NCI-H146 treated with DMSO at 0.1 percent for 48 hours (cell line): Measurements from ENCODE around the gene CDC42BPA.
A peak's percentile ranks its signal among the peaks of the same experiment; 100 is the strongest.
"Not testable (repeated sequence)": the region's sequence is repeated elsewhere in the genome, so short reads cannot be mapped to it uniquely, and the experiment has no call there.

Source experiments
- DNase-seq: peaks from one replicate; lab custom pipeline; 2025; ENCODE audit not compliant: unreplicated experiment; lab: John Stamatoyannopoulos, UW

CDC42BPA gene

DNA sequence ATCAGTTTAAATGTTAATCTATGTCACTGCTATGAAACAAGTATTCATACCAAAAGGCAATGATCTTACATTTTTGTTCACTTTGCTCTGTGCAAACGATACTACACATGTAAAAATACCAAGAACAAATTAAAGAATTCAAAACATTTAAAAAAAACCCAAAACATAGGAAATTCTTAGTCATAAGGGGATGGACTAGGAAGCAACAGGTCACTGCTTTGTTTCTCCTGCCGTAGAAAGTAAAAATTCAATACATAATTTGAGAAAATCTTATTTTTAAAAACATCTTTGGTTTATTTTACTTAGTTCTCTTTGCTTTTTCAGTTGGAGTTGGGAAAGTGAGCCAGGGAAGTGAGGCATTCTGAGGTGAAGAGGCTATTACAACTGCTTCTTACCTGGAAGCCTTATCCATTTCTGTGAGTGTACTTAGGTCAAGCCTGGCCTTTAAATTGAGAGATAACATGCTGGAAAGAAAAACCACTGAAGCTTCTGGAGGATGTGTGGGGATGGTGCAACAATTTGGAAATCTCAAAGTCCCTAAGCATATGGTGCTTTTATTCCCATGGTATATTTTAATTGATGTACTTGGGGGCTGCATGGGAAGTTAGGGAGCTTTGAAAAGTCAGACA lies 183.5 kb downstream of the CDC42BPA start:
- no peak for DNase-seq

DNA sequence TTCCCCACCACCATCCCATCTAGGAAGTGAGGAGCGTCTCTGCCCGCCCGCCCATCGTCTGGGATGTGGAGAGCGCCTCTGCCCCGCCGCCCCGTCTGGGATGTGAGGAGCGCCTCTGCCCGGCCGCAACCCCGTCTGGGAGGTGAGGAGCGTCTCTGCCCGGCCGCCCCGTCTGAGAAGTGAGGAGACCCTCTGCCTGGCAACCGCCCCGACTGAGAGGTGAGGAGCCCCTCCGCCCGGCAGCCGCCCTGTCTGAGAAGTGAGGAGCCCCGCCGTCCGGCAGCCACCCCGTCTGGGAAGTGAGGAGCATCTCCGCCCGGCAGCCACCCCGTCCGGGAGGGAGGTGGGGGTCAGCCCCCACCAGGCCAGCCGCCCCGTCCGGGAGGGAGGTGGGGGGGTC lies 185.6 kb downstream of the CDC42BPA start:
- DNase-seq, result not testable (repeated sequence)

DNA sequence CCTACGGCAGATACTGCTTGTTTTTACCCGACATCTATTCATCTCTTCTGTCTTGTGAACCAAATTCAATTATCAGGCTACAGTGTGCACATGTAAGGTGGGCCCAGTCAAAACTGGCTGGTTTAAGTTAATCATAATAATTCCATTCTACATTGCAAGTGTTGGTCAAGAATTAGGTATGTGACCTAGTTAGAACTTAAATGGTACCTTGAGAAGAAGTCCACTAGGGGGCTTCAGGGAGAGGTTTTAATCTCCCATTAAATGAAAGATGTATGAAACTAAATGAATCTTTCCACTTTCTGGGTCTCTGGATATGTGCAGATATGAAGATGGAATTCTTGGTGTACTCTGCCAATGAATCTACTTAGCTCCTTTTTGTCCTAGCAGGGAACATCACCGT lies 187.1 kb downstream of the CDC42BPA start:
- DNase-seq, result no peak

DNA sequence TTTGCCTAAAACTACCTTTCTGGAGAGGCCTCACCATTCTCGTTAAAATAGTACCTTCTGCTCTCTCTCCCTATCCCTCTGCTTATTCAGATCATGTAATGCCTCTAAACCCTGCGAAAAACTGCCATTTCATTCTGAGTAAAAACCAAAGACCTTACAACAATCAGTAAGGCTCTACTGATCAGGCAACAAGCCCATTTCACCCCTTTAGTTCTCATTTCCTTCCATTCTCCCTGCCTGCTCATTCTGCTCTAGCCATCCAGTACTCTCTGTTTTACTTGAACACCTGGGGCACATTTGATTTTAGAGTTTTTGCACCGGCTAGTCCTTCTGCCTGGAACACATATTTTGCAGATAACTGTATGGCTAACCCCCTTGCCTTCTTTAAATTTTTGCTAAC lies 190.4 kb downstream of the CDC42BPA start:
- no peak for DNase-seq

GRCh38 chr1:227125929-227126545 lies 192.3 kb downstream of the CDC42BPA start:
- DNase-seq, result peak; percentile 66

- DNase-seq, result no peak
Measured at GRCh38 chr1:227124473-227124872, 193.8 kb downstream of the CDC42BPA start.

GRCh38 chr1:227120826-227121225 lies 197.5 kb downstream of the CDC42BPA start:
- no peak for DNase-seq

- DNase-seq, result no peak
Measured at GRCh38 chr1:227112538-227112937, 205.8 kb downstream of the CDC42BPA start.

GRCh38 chr1:227111782-227112181 lies 206.5 kb downstream of the CDC42BPA start:
- no peak for DNase-seq

DNA sequence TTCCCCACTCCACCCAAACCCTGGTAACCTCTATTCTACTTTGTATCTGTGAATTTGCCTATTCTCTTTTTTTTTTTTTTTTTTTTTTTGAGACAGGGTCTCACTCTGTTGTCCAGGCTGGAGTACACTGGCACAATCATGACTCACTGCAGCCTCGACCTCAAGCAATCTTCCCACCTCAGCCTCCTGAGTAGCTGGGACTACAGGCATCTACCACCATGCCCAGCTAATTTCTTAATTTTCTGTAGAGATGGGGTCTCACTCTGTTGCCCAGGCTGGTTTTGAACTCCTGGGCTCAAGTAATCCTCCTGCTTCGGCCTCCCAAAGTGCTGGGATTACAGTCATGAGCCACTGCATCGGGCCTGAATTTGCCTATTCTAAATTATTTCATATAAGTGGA lies 213.0 kb downstream of the CDC42BPA start:
- DNase-seq, result not testable (repeated sequence)

DNA sequence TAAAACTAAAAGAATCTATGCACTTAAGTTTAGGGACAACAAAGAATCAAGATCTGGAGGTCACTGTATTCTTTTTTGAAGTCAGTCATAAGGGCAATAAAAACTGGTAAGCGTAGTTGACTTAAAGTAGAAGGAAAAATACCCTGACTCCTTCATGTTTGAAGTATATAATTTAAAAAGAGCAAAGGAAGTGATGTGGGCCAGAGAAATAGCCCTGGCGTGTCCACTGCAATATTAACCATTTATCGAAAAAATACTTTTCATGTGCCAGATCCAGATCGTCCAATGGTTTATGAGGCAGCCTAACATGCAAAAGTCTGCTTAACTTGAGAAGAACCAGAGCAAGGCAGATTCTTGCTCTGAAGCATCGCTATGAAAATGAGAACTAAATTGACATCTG lies 216.2 kb downstream of the CDC42BPA start:
- DNase-seq, result no peak

GRCh38 chr1:227094249-227094966 lies 223.9 kb downstream of the CDC42BPA start:
- peak; percentile 48 for DNase-seq

DNA sequence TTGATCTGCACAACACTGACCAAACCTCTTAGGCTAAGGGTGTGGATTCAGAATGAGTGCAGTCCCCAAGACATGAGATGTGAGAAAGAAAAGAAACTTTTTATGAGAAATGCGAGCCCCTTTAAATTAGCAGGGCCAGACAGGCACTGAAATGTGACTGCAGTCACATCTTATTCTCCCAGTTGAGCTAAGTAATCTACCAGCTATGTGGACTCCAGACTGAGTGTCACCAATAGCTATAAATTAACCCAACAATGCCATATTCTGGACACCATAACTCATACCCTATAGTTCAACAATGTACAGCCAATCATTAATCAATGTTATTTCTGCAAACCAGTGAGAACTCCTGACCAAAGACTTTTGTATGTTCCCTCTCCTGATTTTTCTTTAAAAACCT lies 225.0 kb downstream of the CDC42BPA start:
- DNase-seq, result no peak

DNA sequence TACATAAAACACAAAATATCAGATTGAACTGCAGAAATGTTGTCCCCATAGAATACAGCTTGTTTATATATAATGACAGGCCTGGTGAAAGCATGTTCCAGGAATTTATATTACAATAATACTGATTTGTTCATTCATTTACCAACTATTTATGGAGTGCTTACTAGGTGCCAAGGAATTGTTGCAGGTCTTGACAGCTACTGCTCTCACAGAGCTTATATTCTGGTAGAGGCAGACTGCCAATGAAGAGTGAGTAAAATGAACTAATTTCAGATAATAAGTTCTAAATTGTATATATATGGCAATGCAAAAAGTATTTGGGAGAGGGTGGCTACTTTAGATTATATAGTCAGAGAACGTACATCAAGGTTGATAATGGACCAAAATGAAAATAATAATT lies 226.2 kb downstream of the CDC42BPA start:
- no peak for DNase-seq

GRCh38 chr1:227086636-227087035 lies 231.7 kb downstream of the CDC42BPA start:
- DNase-seq, result no peak

- DNase-seq, result no peak
Measured at GRCh38 chr1:227082999-227083746, 235.1 kb downstream of the CDC42BPA start.

DNA sequence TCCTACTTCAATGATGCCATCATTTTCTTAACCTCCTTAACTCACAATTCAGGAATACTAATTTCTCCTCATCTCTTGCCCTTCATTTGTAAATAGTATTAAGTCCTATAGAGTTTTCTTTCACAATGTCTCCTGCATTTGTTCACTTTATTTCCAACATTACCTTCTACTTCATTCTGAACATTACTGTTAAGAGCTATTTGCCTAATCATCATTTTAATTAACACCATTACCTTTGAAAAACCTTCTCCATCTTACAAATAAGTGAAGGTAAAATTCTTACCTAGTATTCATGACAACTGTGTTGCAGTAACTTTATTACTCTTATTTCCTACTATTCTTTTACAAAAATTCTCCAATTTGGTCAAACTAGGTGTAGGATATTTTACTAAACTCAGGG lies 240.5 kb downstream of the CDC42BPA start:
- DNase-seq, result no peak

GRCh38 chr1:227073786-227074185 lies 244.5 kb downstream of the CDC42BPA start:
- DNase-seq, result no peak

- no peak for DNase-seq
Measured at GRCh38 chr1:227072991-227073390, 245.3 kb downstream of the CDC42BPA start.

GRCh38 chr1:227071895-227072587 lies 246.3 kb downstream of the CDC42BPA start:
- no peak for DNase-seq

- DNase-seq, result no peak
Measured at GRCh38 chr1:227070638-227071285, 247.5 kb downstream of the CDC42BPA start.
